PC-3 (cell line): ENCODE results near the gene CRTC1. TPM values are rescaled to one million over a fixed set of nuclear protein-coding genes. Genes with fewer than 3 reads are reported as not detected.

Source experiments
- ATAC-seq: fragments of 200-7000 bp; cut with Tn5 transposase; 2 replicates; pipeline ENCODE4 v1.9.1; 2020; ENCODE audit warnings: mild to moderate bottlenecking, moderate library complexity
- BruUV-seq: library from RNA; stranded (reverse); fragments of 400-500 nt; replicated peaks from 2 replicates; lab custom pipeline; 2021; lab: Mats Ljungman, UMichigan
- CTCF ChIA-PET: fragments of 300-600 bp; sonication (Branson Sonifier 250); formaldehyde crosslinking; loops from one replicate; lab custom pipeline; 2022; ENCODE audit warnings: antibody characterized with exemption; lab: Charles Lee
- POLR2A ChIA-PET: fragments of 300-600 bp; sonication (Branson Sonifier 250); formaldehyde crosslinking; loops from one replicate; lab custom pipeline; 2022; ENCODE audit warnings: antibody characterized with exemption; ENCODE audit not compliant: unreplicated experiment; lab: Charles Lee
- DNase-seq: peaks from one replicate; pipeline ENCODE4 v3.0.0-alpha.2; 2015
- H2AFZ ChIP-seq: fragments of 300-600 bp; sonication (generic); 2 replicates; pipeline ENCODE4 v1.6.0; 2016; ENCODE audit warnings: antibody characterized with exemption, low read length
- H3F3A ChIP-seq: fragments of 300-600 bp; sonication (generic); one replicate; pipeline ENCODE4 v1.6.0; 2017; ENCODE audit warnings: antibody characterized with exemption, low read length, control low read depth, mild to moderate bottlenecking; ENCODE audit not compliant: unreplicated experiment
- H3K27ac ChIP-seq: fragments of 300-600 bp; sonication (generic); 2 replicates; pipeline ENCODE4 v1.5.1; 2016; ENCODE audit warnings: mild to moderate bottlenecking, low read length
- H3K27me3 ChIP-seq: fragments of 300-600 bp; sonication (generic); 2 replicates; pipeline ENCODE4 v1.6.1; 2016; ENCODE audit warnings: low read length, mixed read lengths
- H3K36me3 ChIP-seq: fragments of 300-600 bp; sonication (generic); 2 replicates; pipeline ENCODE4 v1.6.1; 2016; ENCODE audit warnings: low read depth, mixed run types, low read length, mixed read lengths
- H3K4me1 ChIP-seq: fragments of 300-600 bp; sonication (generic); 2 replicates; pipeline ENCODE4 v1.5.1; 2016; ENCODE audit warnings: low read length; ENCODE audit not compliant: insufficient read depth
- H3K4me2 ChIP-seq: fragments of 300-600 bp; sonication (generic); 2 replicates; pipeline ENCODE4 v1.6.0; 2016; ENCODE audit warnings: low read length
- H3K4me3 ChIP-seq: fragments of 300-600 bp; sonication (generic); 2 replicates; pipeline ENCODE4 v1.5.1; 2016; ENCODE audit warnings: mild to moderate bottlenecking, low read length, mixed read lengths
- H3K79me2 ChIP-seq: fragments of 300-600 bp; sonication (generic); 2 replicates; pipeline ENCODE4 v1.6.1; 2017; ENCODE audit warnings: low read length, mixed read lengths
- H3K9ac ChIP-seq: fragments of 300-600 bp; sonication (generic); 2 replicates; pipeline ENCODE4 v1.6.0; 2016; ENCODE audit warnings: mild to moderate bottlenecking, low read length
- H3K9me2 ChIP-seq: fragments of 300-600 bp; sonication (generic); replicated peaks from 2 replicates; pipeline ENCODE4 v1.6.1; 2016; ENCODE audit warnings: mixed run types, low read length, mixed read lengths
- H3K9me3 ChIP-seq: fragments of 300-600 bp; sonication (generic); 2 replicates; pipeline ENCODE4 v1.6.1; 2016; ENCODE audit warnings: low read length, mixed read lengths
- H4K20me1 ChIP-seq: fragments of 300-600 bp; sonication (generic); 2 replicates; pipeline ENCODE4 v1.6.1; 2016; ENCODE audit warnings: low read length, mixed read lengths
- CTCF ChIP-seq: fragments of 300-600 bp; sonication (generic); conservative IDR thresholded peaks from 2 replicates; pipeline ENCODE4 v1.5.1; 2017; ENCODE audit warnings: antibody characterized with exemption, low read depth, mild to moderate bottlenecking, low read length
- EZH2 ChIP-seq: fragments of 300-600 bp; sonication (generic); IDR thresholded peaks from one replicate; pipeline ENCODE4 v1.6.1; 2017; ENCODE audit warnings: antibody characterized with exemption, mild to moderate bottlenecking, low read length; ENCODE audit not compliant: unreplicated experiment
- EZH2phosphoT487 ChIP-seq: fragments of 300-600 bp; sonication (generic); IDR thresholded peaks from 2 replicates; pipeline ENCODE4 v1.6.1; 2018; ENCODE audit warnings: mild to moderate bottlenecking, antibody characterized with exemption, low read length, borderline replicate concordance
- intact Hi-C: fragments of 100-400 bp; cut with micrococcal nuclease; formaldehyde crosslinking; loops from 2 replicates; pipeline ENCODE4 v1.9.0; 2023
- total RNA-seq: library from RNA; depleted of rRNA; stranded (reverse); fragments of >200 nt; gene quantifications from 2 replicates; pipeline ENCODE4 v1.2.3, GENCODE V29; 2014

The CRTC1 gene
- total RNA-seq, 1 experiment from 2014 or later, result 6.7 TPM

GRCh38 chr19:18803550-18804138 is 120.2 kb downstream of the CRTC1 start:
- Histone ChIP-seq H4K20me1 (no peaks in the 10 kb centered on the region), H3K4me1 (no peaks in the 10 kb centered on the region), H3K36me3 (no peaks in the 10 kb centered on the region), H3K27me3 (no peaks in the 10 kb centered on the region), H3K9ac (no peak overlapping the region), H3K4me3 (no peak overlapping the region), H3K27ac (no peak overlapping the region), H3K9me2 (no peaks in the 10 kb centered on the region), H3F3A (no peaks in the 10 kb centered on the region), H3K79me2 (no peaks in the 10 kb centered on the region), H2AFZ (no peak overlapping the region), H3K9me3 (no peaks in the 10 kb centered on the region), H3K4me2 (no peak overlapping the region)
- intact Hi-C loops, result no loop called here
- no peak for TF ChIP-seq EZH2phosphoT487
- TF ChIP-seq CTCF, result no peak
- TF ChIP-seq EZH2, result no peak
- ATAC-seq (no peak), DNase-seq (no peak)
- CTCF ChIA-PET, result no interaction called here
- no TSS peak for BruUV-seq
- POLR2A ChIA-PET, result no interaction called here

- Histone ChIP-seq H3F3A (no peaks in the 10 kb centered on the region), H3K4me1 (no peaks in the 10 kb centered on the region), H3K4me2 (no peak overlapping the region), H4K20me1 (no peaks in the 10 kb centered on the region), H3K9me2 (no peaks in the 10 kb centered on the region), H3K27ac (no peak overlapping the region), H2AFZ (no peak overlapping the region), H3K27me3 (no peaks in the 10 kb centered on the region), H3K9me3 (no peaks in the 10 kb centered on the region), H3K4me3 (no peak overlapping the region), H3K36me3 (no peaks in the 10 kb centered on the region), H3K79me2 (no peaks in the 10 kb centered on the region), H3K9ac (no peak overlapping the region)
- BruUV-seq, result no TSS peak
- TF ChIP-seq EZH2, result no peak
- TF ChIP-seq EZH2phosphoT487, result no peak
- no peak for TF ChIP-seq CTCF
- CTCF ChIA-PET, result no interaction called here
- POLR2A ChIA-PET, result no interaction called here
- no peak for ATAC-seq
- DNase-seq, result no peak
- intact Hi-C loops, result no loop called here
Observed at GRCh38 chr19:18804139-18804601, 120.7 kb downstream of the CRTC1 start.

- Histone ChIP-seq H3K9me2 (no peaks in the 10 kb centered on the region), H2AFZ (no peak overlapping the region), H3K9me3 (no peaks in the 10 kb centered on the region), H3F3A (no peaks in the 10 kb centered on the region), H3K36me3 (no peaks in the 10 kb centered on the region), H3K4me3 (no peak overlapping the region), H3K4me2 (no peak overlapping the region), H3K4me1 (no peaks in the 10 kb centered on the region), H3K9ac (no peak overlapping the region), H3K27me3 (no peaks in the 10 kb centered on the region), H3K79me2 (no peaks in the 10 kb centered on the region), H3K27ac (no peak overlapping the region), H4K20me1 (no peaks in the 10 kb centered on the region)
- no TSS peak for BruUV-seq
- intact Hi-C loops, result no loop called here
- TF ChIP-seq EZH2phosphoT487 (no peak), CTCF (no peak), EZH2 (no peak)
- no peak for ATAC-seq
- ChIA-PET CTCF (no interaction called here), POLR2A (no interaction called here)
- DNase-seq, result no peak
Observed at GRCh38 chr19:18804643-18805042, 121.2 kb downstream of the CRTC1 start.
